ENCODE measurements around the gene EXOC3L4. TPM values are rescaled to one million over a fixed set of nuclear protein-coding genes. Genes with fewer than 3 reads are reported as not detected.

Gene EXOC3L4
- total RNA-seq, 1 donor from 2014 or later = not detected

DNA sequence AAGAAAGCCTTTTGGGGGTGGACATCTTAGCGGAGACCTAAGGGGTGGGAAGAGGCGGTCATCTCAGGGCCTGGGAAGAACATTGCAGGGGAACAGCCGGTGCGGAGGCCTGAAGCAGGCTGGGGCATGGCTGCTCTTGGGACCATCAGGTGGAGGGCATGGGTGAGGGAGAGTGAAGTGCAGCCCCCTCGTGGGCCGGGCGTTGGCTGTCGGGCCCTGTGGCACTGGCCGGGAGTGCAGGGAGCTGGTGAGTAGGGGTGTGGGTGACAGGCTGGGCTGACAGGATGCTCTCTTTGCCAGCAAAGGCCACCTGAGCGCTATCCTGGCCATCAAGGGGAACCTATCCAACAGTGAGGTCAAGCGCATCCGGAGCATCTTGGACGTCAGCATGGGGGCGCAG is 40.4 kb downstream of the EXOC3L4 start:
- no peak for FAIRE-seq
- H3K4me3 ChIP-seq (ENCODE audit: low read depth, low read length) = no peak overlapping the region
- TF ChIP-seq, protein P1, sequence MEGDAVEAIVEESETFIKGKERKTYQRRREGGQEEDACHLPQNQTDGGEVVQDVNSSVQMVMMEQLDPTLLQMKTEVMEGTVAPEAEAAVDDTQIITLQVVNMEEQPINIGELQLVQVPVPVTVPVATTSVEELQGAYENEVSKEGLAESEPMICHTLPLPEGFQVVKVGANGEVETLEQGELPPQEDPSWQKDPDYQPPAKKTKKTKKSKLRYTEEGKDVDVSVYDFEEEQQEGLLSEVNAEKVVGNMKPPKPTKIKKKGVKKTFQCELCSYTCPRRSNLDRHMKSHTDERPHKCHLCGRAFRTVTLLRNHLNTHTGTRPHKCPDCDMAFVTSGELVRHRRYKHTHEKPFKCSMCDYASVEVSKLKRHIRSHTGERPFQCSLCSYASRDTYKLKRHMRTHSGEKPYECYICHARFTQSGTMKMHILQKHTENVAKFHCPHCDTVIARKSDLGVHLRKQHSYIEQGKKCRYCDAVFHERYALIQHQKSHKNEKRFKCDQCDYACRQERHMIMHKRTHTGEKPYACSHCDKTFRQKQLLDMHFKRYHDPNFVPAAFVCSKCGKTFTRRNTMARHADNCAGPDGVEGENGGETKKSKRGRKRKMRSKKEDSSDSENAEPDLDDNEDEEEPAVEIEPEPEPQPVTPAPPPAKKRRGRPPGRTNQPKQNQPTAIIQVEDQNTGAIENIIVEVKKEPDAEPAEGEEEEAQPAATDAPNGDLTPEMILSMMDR (IDR thresholded peaks at IDR 0.05; ENCODE audit: insufficient read depth, low read length, severe bottlenecking) = no peak
- peaks cover 3% of the 10 kb centered on the region for H3K27me3 ChIP-seq (ENCODE audit: control insufficient read depth, insufficient read depth, low read length)
- no peaks in the 10 kb centered on the region for H3K36me3 ChIP-seq (ENCODE audit: control insufficient read depth, insufficient read depth, low read length)
- no peak for DNase-seq (ENCODE audit: low read depth)

DNA sequence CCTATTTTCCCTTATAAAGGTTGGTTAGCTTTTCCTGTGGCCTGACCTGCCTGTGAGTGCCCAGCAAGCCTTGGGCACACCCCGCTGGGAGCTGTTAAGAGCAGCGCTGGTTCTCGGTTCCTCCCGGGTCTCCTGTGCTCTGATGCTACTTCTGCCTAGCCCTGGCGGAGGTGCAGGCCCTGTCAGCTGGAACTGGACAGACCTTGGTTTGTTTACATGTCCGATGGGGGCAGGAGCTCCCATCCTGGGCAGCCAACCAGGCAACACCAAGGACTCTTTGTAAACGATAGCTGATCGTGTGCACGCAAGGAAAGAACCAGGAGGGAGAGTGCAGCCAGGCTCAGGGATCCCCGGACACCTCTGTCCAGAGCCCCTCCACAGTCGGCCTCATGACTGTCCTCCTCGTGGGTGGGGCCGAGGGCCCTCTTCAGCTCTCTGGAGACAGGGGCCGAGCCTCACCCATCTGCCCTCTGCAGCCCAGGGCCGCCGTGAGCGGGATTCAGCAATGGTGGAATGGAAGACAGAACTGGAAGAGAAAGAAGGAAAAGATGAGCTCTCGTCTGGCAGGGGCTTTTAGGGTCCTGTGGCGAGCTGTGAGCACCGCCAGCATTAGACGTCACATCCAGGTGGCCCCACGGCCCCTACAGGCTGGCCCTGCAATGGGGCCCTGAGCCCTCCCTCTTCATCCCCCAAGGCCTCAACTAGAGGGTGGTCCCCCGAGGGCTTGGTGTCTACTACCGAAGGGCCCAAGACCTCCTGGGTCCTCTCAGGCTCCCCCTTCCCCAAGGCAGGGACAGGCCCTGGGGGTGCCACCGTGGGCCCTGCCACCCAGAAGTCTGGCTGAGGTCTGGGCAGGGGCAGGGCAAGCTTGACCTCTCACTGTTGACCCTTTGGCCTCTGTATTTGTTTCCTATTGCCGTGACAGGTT is 41.1 kb downstream of the EXOC3L4 start:
- FAIRE-seq = no peak
- Histone ChIP-seq H3K36me3 (ENCODE audit: control insufficient read depth, insufficient read depth, low read length) (no peaks in the 10 kb centered on the region), H3K27me3 (ENCODE audit: control insufficient read depth, insufficient read depth, low read length) (peaks cover 5% of the 10 kb centered on the region), H3K4me3 (ENCODE audit: low read depth, low read length) (no peak overlapping the region)
- DNase-seq (ENCODE audit: low read depth) = no peak
- TF ChIP-seq, protein P1 (IDR thresholded peaks at IDR 0.05; ENCODE audit: insufficient read depth, low read length, severe bottlenecking) = no peak

DNA sequence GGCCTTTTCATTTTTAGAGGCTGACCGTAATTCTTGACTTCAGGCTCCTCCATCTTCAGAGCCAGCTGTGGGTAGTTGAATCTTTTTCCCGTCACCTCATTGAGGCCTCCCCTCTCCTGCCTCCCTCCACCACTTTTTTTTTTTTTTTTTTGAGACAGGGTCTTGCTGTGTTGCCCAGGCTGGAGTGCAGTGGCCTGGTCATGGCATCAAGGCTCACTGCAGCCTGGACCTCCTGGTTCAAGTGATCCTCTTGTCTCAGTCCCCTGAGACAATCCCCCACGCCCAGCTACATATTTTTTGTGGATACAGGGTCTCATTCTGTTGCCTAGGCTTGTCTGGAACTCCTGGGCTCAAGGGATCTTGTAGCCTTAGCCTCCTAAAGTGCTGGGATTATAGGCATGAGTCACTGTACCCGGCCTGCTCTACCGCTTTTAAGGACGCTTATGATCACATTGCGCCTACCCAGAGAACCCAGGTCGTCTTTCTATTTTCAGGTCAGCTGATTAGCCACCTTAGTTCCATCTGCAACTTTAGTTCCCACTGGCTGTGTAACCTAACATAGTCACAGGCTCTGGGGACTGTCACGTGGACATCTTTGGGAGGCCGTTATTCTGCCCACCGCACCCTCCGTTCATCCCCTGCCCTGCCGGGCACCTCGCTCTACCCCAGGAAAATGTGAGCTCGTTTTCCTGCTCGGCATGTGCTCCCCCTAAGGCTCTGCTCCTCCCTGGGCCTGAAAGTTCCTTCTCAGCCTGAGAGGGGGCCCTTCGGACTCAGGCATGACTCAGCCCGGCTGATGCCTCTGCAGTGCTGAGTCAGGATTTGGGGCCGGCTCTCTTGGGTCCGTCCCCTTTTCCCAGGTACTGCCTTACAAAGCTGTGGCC is 42.1 kb downstream of the EXOC3L4 start:
- Histone ChIP-seq H3K27me3 (ENCODE audit: control insufficient read depth, insufficient read depth, low read length) (peaks cover 5% of the 10 kb centered on the region), H3K4me3 (ENCODE audit: low read depth, low read length) (no peak overlapping the region), H3K36me3 (ENCODE audit: control insufficient read depth, insufficient read depth, low read length) (no peaks in the 10 kb centered on the region)
- TF ChIP-seq, protein P1 (IDR thresholded peaks at IDR 0.05; ENCODE audit: insufficient read depth, low read length, severe bottlenecking) = no peak
- peak; percentile 63 for DNase-seq (ENCODE audit: low read depth)
- FAIRE-seq = no peak

DNA sequence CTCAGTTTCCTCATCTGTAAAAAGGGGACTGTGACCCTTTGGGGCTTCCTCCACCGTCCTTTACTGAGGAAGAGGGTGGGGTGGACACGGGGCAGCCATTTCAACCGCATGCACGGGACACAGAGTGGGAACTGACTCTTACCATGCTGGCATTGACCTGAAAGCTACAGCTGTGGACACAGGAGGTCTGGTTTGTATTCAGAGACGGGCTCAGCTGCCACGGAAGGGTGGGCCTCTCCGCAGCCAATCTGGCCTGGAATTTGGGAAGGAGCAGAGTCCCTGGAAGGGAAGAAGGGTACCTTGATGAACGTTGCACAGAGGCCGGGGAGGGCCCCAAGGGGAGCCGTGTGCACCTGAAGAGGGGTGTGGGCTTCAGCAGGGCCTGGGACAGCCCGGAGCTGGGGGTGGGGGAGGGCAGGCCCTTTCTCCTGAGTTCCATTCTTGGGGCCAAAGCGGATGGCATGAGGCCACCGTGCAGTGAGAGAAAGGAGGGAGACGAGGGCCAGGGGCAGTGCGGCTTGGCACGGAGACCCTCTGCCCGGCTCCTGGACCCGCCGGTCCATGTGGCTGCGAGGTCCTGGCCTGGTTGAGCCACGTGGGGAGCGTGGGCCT is 43.3 kb downstream of the EXOC3L4 start:
- no peak for FAIRE-seq
- no peaks in the 10 kb centered on the region for H3K36me3 ChIP-seq (ENCODE audit: control insufficient read depth, insufficient read depth, low read length)
- TF ChIP-seq, protein P1 (IDR thresholded peaks at IDR 0.05; ENCODE audit: insufficient read depth, low read length, severe bottlenecking) = no peak
- peaks cover 6% of the 10 kb centered on the region for H3K27me3 ChIP-seq (ENCODE audit: control insufficient read depth, insufficient read depth, low read length)
- no peak for DNase-seq (ENCODE audit: low read depth)
- no peak overlapping the region for H3K4me3 ChIP-seq (ENCODE audit: low read depth, low read length)

DNA sequence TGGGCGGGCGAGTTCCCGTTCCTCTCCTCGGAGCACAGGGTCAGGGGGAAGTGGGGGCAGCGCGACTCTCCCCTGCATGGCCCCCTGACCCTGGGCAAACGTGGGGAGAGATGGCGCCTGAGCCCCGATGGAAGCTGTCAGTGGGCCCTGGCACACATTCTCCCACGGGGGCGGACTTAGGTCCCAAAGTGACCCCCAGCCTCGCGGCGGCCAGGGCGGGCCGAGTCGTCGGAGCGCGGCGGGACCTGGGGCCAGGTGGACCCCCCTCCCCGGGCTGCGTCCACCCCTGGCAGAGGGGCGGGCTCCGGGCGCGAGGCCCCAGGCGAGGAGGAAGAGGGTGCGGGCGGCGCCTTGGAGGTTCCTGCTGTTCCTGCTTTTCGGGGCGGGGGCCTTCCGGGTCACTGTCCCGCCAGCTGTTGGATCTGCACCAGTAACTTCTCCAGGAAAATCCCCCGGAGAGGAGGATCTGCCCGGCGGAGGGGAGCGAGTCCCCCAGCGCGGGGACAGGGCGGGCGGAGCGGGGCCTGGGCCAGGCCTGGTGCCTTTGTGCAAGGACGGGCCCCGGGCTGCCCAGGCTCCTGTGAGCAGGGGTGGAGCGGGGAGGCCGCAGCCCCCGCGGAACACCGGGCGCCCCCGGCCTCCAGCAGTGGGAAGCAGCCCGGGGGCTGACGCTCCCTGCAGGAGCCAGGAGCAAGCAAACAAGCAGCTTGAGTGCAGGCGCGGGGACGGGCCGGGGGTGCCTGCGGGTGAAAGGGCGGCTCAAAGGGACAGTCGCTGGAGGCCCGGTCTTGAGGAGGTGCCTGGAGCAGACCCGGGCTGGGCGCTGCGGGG is 44.0 kb downstream of the EXOC3L4 start:
- FAIRE-seq = no peak
- H3K4me3 ChIP-seq (ENCODE audit: low read depth, low read length) = no peak overlapping the region

More for the DNA sequence above, 44.0 kb downstream of the EXOC3L4 start:
- no peak for DNase-seq (ENCODE audit: low read depth)
- no peaks in the 10 kb centered on the region for H3K36me3 ChIP-seq (ENCODE audit: control insufficient read depth, insufficient read depth, low read length)
- H3K27me3 ChIP-seq (ENCODE audit: control insufficient read depth, insufficient read depth, low read length) = peaks cover 10% of the 10 kb centered on the region
- TF ChIP-seq, protein P1 (IDR thresholded peaks at IDR 0.05; ENCODE audit: insufficient read depth, low read length, severe bottlenecking) = no peak
